Suprapubic skin (tissue), 4 donors: ENCODE results near the gene ACOD1.

Experiments
- POLR2A ChIP-seq, 2 donors: fragments of 450-650 bp; IDR thresholded peaks; one replicate each; pipeline ENCODE4 v1.6.1; 2017; ENCODE audit warnings: antibody characterized with exemption in 2 of 2, mild to moderate bottlenecking in 2 of 2, moderate library complexity in 2 of 2
- POLR2AphosphoS5 ChIP-seq, 3 donors: sonication (generic); formaldehyde crosslinking; IDR thresholded peaks; one replicate each; pipeline ENCODE4 v1.6.1; 2017; ENCODE audit warnings: antibody characterized with exemption in 3 of 3

DNA sequence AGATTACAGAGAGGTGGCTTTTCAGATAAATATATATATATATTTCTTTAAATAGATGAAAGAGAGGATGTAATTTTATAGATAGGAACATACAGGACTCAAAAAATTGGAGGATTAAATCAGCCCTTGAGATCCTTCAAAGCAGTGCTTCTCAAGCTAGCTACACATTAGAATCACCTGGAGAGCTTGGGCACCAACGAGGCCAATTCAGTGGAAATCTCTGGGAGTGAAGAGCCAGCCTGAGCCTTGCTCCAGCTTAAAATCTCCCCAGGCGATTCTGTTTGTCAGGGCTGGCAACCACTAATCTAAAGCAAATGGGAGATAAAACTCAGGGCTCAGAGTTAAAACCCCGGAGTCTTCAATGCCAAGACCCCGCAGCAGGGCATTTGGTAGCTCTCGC lies 28.6 kb downstream of the ACOD1 start:
- no peak for TF ChIP-seq POLR2AphosphoS5 (IDR thresholded peaks at IDR 0.05)
- no peak for TF ChIP-seq POLR2A (IDR thresholded peaks at IDR 0.05)
